Loucy (cell line): Measurements from ENCODE around the gene PLA2G2C.

Experiments
- EZH2phosphoT487 ChIP-seq: fragments of 200-600 bp; IDR thresholded peaks from 2 replicates; pipeline ENCODE4 v1.6.1; 2018; ENCODE audit warnings: antibody characterized with exemption, mild to moderate bottlenecking, moderate library complexity, borderline replicate concordance
- TF ChIP-seq, protein P1 (sequence below): fragments of 200-600 bp; sonication (generic); conservative IDR thresholded peaks from 2 replicates; pipeline ENCODE4 v1.5.1; 2014; ENCODE audit warnings: mild to moderate bottlenecking, antibody characterized with exemption, low read length

DNA sequence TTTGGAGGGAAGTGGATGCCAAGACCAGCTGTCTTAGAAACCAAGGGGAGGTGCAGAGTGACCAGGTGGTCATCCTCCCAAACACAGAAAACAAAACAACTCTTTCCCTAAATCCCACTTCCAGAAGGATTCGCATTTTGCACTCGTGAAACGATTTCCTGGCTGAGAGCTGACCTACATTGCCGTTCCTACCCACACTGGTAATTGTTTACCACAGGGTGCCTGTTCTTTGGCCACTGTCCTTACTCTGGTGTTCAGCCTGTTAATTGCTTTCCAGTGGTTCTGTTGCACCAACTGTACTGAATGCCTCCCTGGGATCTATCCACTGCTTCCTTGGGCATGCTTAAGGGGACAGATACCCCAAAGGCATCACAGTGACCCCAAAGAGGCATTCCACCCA, 23.2 kb upstream of the PLA2G2C start:
- TF ChIP-seq, protein P1, sequence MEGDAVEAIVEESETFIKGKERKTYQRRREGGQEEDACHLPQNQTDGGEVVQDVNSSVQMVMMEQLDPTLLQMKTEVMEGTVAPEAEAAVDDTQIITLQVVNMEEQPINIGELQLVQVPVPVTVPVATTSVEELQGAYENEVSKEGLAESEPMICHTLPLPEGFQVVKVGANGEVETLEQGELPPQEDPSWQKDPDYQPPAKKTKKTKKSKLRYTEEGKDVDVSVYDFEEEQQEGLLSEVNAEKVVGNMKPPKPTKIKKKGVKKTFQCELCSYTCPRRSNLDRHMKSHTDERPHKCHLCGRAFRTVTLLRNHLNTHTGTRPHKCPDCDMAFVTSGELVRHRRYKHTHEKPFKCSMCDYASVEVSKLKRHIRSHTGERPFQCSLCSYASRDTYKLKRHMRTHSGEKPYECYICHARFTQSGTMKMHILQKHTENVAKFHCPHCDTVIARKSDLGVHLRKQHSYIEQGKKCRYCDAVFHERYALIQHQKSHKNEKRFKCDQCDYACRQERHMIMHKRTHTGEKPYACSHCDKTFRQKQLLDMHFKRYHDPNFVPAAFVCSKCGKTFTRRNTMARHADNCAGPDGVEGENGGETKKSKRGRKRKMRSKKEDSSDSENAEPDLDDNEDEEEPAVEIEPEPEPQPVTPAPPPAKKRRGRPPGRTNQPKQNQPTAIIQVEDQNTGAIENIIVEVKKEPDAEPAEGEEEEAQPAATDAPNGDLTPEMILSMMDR = no peak
- no peak for TF ChIP-seq EZH2phosphoT487
